Tibial artery (tissue), 4 donors: ENCODE measurements around the gene SLC41A3.

Source experiments
- DNase-seq, 2 donors: peaks; one replicate each; pipeline ENCODE4 v3.0.0-alpha.2; 2019
- H3K27ac ChIP-seq, 2 donors: fragments of 200-600 bp; sonication (generic) in 1 of 2; 1 replicate in 1 of 2; 2 replicates in 1 of 2; pipeline ENCODE4 v1.5.1; 2018 to 2019; ENCODE audit warnings: mild to moderate bottlenecking in 1 of 2
- H3K27me3 ChIP-seq, 2 donors: fragments of 200-600 bp; sonication (generic) in 1 of 2; one replicate each; pipeline versions ENCODE4 v1.5.1 to v1.6.0; 2016 to 2019
- H3K36me3 ChIP-seq, 3 donors: fragments of 200-600 bp; sonication (generic) in 2 of 3; one replicate each; pipeline ENCODE4 v1.5.1; 2016 to 2019; ENCODE audit warnings: mild to moderate bottlenecking in 2 of 3
- H3K4me1 ChIP-seq, 4 donors: fragments of 200-600 bp; sonication (generic) in 2 of 4; 1 replicate in 3 of 4; 2 replicates in 1 of 4; pipeline ENCODE4 v1.5.1; 2016 to 2019
- H3K4me3 ChIP-seq, 2 donors: fragments of 200-600 bp; sonication (generic) in 1 of 2; 1 replicate in 1 of 2; 2 replicates in 1 of 2; pipeline ENCODE4 v1.5.1; 2018 to 2019; ENCODE audit warnings: mild to moderate bottlenecking in 2 of 2
- H3K9me3 ChIP-seq, 3 donors: fragments of 200-600 bp; sonication (generic) in 1 of 3; one replicate each; pipeline ENCODE4 v1.5.1; 2016 to 2019
- intact Hi-C: fragments of 100-400 bp; cut with DNase I; formaldehyde crosslinking; loops from one replicate; pipeline ENCODE4 v1.15.0; 2023; ENCODE audit warnings: low total_unique reads
- TF ChIP-seq, protein P1 (sequence below), 2 experiments: fragments of 200-600 bp in 1 of 2; fragments of 450-650 bp in 1 of 2; IDR thresholded peaks; one replicate each; pipeline ENCODE4 v1.5.1; 2017 to 2019; ENCODE audit warnings: antibody characterized with exemption in 2 of 2, mild to moderate bottlenecking in 1 of 2, moderate library complexity in 1 of 2

SLC41A3 gene

DNA sequence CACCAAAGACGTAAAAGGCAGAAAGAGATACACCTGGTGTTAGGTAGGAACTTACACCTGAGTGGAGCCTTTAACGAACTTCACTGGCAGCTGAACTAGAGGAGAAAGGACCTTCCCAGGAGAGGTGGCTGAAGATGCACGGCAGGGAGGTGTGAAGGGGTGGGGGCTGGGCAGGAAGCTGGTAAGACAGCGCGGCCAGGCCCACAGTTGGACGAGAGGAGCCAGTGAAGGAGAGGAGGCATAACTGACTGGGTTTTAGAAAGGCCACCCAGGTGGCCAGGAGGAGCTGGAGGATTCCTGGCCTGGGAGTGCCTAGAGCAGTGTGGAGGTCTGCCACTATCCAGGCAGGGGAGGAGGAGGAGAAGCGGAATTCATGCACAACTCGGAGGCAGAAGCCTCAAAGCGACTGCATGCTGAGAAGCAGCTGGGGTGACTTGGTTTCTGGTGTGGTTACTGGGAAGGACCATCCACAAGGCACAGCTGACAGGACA, 51.9 kb downstream of the SLC41A3 start:
- Histone ChIP-seq H3K4me1 (no peaks in the 10 kb centered on the region), H3K27me3 (no peaks in the 10 kb centered on the region), H3K27ac (no peak overlapping the region), H3K4me3 (no peak overlapping the region), H3K36me3 (peaks cover 38 to 71% (median 49%) of the 10 kb centered on the region in 3 donors), H3K9me3 (peaks cover 0 to 7% (median 7%) of the 10 kb centered on the region in 3 donors)
- intact Hi-C loops, result no loop called here
- TF ChIP-seq, protein P1, sequence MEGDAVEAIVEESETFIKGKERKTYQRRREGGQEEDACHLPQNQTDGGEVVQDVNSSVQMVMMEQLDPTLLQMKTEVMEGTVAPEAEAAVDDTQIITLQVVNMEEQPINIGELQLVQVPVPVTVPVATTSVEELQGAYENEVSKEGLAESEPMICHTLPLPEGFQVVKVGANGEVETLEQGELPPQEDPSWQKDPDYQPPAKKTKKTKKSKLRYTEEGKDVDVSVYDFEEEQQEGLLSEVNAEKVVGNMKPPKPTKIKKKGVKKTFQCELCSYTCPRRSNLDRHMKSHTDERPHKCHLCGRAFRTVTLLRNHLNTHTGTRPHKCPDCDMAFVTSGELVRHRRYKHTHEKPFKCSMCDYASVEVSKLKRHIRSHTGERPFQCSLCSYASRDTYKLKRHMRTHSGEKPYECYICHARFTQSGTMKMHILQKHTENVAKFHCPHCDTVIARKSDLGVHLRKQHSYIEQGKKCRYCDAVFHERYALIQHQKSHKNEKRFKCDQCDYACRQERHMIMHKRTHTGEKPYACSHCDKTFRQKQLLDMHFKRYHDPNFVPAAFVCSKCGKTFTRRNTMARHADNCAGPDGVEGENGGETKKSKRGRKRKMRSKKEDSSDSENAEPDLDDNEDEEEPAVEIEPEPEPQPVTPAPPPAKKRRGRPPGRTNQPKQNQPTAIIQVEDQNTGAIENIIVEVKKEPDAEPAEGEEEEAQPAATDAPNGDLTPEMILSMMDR (IDR thresholded peaks at IDR 0.05), result no peak
- DNase-seq, result peak in 1 of 2 donors; percentile 28

DNA sequence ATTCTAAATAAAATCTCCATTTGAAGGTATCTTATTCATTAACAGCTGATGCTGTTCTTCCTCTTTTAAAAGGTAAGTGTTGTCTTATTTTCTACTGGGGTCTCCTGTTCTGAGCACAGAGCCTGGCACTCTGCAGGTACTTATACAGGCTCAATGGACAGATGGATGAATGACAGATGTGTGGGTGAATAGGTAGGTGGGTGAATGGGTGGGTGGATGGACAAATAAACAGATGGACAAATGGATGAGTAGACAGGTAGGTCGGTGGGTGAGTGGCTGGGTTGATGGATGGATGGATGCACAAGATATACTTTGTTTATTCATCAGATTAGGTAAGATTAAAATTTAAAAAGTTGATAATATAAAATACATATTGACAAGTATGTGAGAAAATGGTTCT, 53.5 kb downstream of the SLC41A3 start:
- intact Hi-C loops, result no loop called here
- H3K36me3 ChIP-seq, result peaks cover 47 to 83% (median 64%) of the 10 kb centered on the region in 3 donors
- no peak for DNase-seq

DNA sequence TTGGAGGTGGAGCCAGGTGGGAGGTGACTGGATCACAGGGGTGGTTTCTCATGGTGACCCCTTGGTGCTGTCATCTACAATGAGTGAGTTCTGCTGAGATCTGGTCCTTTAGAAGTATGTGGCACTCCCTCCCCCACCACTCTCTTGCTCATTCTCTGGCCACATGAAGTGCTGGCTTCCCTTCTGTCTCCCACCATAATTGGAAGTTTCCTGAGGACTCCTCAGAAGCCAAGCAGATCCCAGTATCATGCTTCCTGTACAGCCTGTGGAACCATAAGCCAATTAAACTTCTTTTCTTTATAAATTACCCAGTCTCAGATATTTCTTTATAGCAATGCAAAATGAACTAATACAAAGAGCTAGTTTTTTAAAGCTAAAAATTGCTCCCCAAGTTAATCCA, 54.7 kb downstream of the SLC41A3 start:
- H3K27me3 ChIP-seq, result no peaks in the 10 kb centered on the region
- DNase-seq, result no peak
- H3K36me3 ChIP-seq, result peaks cover 58 to 84% (median 70%) of the 10 kb centered on the region in 3 donors
- TF ChIP-seq, protein P1 (IDR thresholded peaks at IDR 0.05), result no peak
- H3K9me3 ChIP-seq, result peaks cover 0 to 7% (median 7%) of the 10 kb centered on the region in 3 donors
- intact Hi-C loops, result no loop called here
- no peaks in the 10 kb centered on the region for H3K4me1 ChIP-seq
- no peak overlapping the region for H3K27ac ChIP-seq
- no peak overlapping the region for H3K4me3 ChIP-seq

More for the DNA sequence above, 53.5 kb downstream of the SLC41A3 start:
- TF ChIP-seq, protein P1 (IDR thresholded peaks at IDR 0.05), result no peak
- Histone ChIP-seq H3K27me3 (no peaks in the 10 kb centered on the region), H3K27ac (no peak overlapping the region), H3K9me3 (peaks cover 0 to 7% (median 7%) of the 10 kb centered on the region in 3 donors), H3K4me1 (no peaks in the 10 kb centered on the region), H3K4me3 (no peak overlapping the region)

DNA sequence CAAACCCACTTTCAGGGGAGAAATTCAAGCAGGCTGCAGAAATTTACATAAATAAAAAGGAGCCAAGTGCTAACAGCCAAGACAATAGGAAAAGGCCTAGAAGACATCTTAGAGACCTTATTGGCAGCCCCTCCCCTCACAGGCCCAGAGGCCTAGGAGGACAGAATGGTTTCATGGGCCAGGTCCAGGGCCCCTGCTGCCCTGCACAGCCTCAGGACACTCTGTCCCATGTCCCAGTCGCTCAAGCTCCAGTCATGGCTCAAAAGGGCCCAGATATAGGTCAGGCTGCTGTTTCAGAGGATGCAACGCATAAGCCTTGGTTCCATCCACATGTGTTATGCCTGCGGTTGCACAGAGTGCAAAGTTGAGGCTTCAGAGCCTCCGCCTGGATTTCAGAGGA, 55.8 kb downstream of the SLC41A3 start:
- peaks cover 0 to 7% (median 7%) of the 10 kb centered on the region in 3 donors for H3K9me3 ChIP-seq
- no peak overlapping the region for H3K27ac ChIP-seq
- intact Hi-C loops, result no loop called here
- H3K36me3 ChIP-seq, result peaks cover 55 to 85% (median 73%) of the 10 kb centered on the region in 3 donors
- no peaks in the 10 kb centered on the region for H3K27me3 ChIP-seq
- no peak overlapping the region for H3K4me3 ChIP-seq
- DNase-seq, result no peak
- TF ChIP-seq, protein P1 (IDR thresholded peaks at IDR 0.05), result no peak
- H3K4me1 ChIP-seq, result no peaks in the 10 kb centered on the region

DNA sequence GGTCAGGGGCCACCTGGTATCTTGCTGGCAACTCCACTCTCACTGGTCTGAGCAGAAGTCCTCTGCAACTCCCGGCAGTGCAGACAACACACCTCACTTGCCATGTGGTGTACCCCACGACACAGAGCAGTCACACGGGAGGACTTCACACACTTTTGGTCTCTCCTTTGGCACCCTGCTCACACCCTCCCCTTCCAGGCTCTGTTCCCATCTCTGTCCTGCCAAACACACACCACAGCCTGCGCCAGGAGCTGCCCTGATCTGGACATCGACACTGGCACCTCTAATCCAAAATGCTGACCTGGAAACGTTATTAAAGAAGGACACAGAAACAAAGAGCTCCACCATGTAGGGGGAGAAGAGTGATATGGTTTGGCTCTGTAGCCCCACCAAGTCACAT, 57.2 kb downstream of the SLC41A3 start:
- TF ChIP-seq, protein P1 (IDR thresholded peaks at IDR 0.05), result no peak
- Histone ChIP-seq H3K27me3 (no peaks in the 10 kb centered on the region), H3K4me1 (no peaks in the 10 kb centered on the region), H3K4me3 (no peak overlapping the region), H3K9me3 (peaks cover 0 to 7% (median 7%) of the 10 kb centered on the region in 3 donors), H3K27ac (no peak overlapping the region), H3K36me3 (peaks cover 43 to 85% (median 73%) of the 10 kb centered on the region in 3 donors)
- intact Hi-C loops, result no loop called here
- DNase-seq, result no peak
